Suppressor macrophage treated with lipopolysaccharide for 4 hours (primary cell): ENCODE data around the gene STK38L.
"Not testable (repeated sequence)": the region's sequence is repeated elsewhere in the genome, so short reads cannot be mapped to it uniquely, and the experiment has no call there.

Source experiments
- DNase-seq: peaks from one replicate; pipeline ENCODE4 v3.0.0-alpha.2; 2020

STK38L gene

DNA sequence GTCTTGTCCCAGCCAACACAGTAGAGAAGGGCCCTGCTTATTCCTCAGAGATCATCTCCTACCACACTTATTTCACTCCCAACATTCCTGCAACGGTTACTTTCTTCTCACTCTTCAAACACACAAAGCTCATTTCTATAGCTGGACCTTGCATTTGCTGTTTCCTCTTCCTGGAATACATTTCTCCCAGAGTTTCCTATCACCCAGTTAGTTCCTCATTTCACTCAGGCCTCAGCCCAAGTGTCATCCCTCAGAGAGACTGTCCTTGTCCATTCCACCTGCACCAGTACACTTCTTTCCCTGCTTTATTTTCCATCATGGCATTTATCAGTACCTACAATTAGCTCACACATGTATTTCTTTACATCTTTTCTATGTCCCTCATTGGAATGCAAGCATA is 14.7 kb upstream of the STK38L start:
- peak; percentile 62 for DNase-seq

DNA sequence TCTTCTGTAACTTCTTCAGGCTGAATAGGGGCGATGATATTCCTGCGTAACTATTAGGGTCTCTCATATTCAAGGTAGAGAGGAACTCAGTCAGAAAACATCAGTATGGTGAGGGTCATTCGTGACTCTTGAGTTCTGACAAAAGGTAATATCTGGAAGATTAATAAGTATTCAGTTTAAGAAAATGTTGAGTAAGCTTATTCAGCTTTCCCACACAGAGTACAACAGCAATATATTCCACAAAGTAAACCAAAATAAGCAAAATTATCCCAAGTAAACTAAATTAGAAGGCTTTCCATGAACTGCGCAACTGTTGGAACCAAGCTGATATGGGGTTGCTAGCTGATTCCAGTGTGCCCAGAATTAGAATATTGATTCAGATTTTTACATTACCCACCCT is 12.7 kb upstream of the STK38L start:
- DNase-seq = not testable (repeated sequence)

DNA sequence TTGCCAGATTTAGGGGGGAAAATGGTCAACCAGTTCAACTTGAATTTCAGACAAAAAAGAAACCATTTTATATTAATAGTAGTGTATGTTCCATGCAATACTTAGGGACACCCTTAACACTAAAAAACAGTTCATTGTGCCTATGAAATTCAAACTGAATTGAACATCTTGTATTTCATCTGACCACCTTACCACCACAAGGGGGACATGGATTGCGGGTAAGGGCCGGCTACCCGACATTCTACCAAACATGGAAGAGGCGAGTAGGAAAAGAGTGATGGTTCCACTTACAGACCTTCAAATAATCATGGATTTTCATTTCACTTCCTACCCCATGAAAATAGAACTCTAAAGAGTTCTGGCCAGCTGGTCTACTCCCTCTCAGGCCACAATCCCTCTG is 10.3 kb upstream of the STK38L start:
- DNase-seq = no peak

DNA sequence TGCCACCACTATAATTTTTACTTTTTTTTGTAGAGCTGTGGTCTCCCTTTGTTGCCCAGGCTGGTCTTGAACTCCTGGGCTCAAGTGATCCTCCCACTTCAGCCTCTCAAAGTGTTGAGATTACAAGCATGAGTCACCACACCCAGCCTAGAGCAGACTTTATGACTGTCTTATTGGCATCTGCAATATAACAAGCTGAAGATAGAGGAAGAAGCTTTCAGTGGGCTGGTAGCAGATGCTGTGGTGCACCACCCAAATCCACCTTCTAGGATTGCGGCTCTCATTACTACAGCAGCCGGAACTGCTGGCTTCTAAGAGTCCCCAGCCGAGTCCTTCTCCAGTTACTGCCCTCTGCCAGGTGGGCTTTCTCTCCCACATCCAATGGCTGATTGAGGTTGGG is 7.6 kb upstream of the STK38L start:
- DNase-seq = peak; percentile 78

DNA sequence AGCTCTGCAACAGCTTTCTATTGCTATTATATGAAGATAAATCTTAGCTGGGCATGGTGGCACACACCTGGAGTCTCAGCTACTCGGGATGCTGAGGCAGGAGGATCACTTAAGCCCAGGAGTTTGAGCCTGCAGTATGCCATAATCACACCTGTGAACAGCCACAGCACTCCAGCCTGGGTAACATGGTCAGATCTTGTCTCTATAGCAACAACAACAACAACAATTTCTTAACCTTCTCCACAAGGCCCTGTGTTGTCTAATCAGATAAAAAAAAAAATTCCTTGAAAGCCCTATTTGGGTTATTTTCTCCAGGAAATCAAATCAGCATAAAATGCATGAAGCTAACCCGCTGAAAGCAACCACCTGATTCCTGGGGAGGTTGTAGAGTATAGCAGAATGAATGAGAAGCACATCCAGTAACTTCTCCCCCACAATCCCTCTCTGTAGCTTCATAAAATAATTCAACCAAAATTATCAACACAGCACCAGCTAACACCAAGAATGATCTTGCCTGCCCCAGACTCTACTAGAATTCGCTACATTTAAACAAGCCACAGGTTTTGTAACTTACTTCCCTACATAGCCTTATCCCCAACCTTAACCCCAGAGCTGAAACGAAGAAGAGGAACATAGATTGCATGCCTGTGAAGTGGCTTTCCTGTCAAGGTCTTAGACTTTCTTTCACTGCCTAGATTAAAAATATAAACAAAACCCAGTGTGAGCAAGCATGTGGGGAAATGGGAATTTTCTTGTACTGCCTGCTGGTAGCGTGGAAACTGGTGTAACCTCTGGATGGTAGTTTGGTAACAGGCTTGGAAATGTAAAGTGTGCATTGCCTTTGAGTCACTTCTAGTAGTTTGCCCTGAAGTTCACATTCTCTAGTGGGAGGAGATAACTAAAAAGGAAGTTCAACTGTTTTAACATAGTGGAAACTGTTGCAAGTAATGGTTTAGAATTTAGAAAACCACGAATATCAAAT is 6.0 kb upstream of the STK38L start:
- DNase-seq = peak; percentile 92

DNA sequence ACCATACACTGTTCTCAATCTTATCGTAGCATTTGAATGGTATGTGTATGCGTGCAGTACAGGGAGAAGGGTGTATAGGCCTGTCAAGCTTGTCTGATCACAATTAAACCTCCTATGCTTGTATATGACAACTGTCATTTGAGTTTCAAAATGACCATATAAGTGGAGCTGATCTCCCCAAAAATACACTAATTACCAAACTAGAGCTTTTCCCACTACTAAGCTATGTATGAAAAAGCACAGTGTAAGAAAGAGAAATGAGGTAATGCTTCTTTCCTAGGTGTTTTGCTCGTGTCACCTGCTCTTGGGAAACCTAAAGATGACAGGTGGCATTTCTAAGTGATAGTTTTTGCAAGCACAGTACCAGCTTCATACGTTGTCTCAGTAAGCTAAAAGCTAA is 1.1 kb upstream of the STK38L start:
- DNase-seq = no peak

DNA sequence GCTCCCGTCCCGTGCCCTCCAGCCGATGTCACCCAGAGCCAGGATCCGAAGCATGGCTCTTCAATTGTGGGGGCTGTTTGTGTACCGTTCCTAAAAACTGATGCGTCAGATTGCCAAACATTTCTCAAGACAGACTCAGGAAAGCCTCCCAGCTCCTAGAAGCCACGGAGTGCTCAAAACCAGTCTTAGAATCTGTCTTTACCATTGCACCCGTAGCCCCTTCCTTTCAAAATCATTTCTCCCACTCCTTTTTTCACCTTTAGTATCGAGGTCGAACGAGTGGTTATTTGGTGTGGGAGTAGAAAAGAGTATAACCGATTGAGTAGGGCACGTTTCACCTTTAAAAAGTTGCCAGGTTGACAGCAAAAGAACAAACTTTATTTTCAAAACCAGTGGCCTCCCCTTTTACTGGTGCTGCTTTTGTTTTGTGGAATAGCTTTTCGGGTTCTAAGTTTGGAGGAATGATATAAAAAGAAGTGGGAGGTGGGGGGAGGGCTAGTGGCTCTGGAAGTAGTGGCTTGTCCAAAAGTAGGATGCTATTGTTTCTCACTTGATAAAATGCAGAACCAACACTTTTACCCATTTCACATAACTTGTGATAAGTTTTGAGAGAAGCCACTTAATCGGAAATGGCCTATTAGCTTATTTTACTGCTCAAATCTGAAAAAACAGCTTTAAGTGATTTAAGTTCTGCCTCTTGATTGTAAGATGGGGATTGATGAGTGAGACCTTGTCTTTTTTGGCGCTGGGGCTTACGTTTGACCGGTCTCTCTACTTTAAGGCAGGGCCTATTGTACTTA is 803 bp downstream of the STK38L start:
- peak; percentile 30 for DNase-seq

DNA sequence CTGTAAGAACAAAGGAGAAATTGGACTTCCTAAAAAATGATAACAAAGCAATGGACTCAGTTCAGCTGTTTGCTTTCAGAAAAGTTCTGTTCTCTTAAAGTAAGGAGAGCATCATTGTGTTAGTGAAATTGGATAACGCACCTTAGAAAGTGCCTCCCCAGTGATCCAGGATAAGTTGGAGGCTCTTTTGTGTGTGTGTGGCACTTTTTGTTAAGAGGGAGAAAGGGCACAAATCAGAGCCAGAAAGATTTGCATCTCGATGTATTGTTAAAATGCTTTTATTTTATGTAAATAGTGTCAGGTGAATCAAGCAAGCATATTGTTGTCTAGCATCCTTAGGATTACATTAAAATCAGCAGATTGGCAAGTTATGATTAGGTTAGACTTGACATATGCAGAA is 2.1 kb downstream of the STK38L start:
- DNase-seq = no peak

DNA sequence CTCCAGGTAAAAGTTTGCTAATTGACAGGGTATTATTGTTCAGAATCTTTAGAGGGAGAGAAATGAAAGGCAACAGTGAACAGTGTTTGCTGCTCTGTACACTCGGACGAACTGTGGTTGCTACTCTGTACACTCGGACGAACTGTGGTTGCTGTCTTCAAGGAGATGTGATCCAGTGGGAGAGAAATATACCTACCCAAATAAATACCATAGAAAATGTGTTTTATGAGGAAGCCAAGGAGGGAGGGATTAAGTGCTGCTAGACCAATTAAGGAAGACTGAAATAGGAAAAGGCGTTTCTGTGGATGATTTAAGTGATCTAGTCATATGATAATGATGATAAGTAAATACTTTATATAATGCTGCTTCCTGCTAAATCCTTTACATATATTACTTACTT is 2.7 kb downstream of the STK38L start:
- no peak for DNase-seq

DNA sequence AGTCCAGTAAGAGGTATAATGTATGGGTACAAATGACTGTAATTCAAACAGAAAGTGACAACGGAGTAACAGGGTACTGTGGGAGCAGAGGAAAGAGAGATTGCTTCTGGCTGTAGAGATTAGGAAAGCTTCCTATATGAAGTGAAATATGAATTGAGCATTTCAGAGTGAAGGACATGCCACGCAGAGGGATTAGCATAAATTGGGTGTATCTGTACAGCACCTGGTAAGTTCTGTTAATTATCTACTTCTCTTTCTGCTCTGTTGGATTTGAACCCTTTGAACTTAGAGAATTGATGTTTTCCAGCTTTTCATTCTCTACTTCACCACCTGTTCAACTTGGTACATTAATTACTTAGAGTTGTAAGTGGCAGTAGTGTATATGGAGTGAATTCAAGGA is 8.8 kb downstream of the STK38L start:
- DNase-seq = no peak

DNA sequence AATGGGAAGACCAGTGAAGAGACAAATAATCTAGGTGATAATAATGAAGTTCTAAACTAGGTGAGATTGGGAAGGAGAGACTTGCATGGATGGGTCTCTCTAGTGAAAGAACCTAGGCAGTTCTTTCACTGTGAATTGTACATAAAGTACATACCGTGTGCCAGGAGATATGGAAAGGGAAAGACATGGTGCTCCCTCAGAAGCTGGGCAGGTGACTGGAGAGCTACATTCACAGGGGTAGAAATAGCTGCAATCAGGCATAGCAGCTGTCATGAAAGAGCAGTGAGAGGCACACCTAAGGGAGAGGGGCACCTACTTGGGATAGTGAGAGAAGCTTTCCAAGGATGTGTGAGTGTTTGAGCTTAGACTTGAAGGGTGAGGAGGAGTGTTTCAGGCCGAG is 9.3 kb downstream of the STK38L start:
- no peak for DNase-seq

DNA sequence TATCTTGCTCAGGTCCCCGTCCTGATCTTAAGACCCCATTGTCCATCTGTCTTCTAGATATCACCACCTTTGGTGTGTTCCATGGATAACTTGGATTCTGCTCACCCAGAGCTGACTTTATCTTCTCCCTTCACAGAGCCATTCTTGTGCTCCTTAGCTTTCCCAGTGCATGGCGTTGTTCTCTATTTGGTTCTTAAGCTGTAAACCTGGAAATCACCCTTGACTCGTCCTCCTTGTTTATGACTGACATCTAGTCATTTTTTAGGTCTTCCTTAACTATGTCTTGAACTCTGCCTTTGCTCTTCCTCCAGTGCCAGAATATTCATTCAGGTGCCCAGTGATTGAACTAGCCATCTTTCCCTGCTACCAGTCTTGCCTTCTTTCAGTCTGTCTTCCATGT is 11.7 kb downstream of the STK38L start:
- peak; percentile 52 for DNase-seq

DNA sequence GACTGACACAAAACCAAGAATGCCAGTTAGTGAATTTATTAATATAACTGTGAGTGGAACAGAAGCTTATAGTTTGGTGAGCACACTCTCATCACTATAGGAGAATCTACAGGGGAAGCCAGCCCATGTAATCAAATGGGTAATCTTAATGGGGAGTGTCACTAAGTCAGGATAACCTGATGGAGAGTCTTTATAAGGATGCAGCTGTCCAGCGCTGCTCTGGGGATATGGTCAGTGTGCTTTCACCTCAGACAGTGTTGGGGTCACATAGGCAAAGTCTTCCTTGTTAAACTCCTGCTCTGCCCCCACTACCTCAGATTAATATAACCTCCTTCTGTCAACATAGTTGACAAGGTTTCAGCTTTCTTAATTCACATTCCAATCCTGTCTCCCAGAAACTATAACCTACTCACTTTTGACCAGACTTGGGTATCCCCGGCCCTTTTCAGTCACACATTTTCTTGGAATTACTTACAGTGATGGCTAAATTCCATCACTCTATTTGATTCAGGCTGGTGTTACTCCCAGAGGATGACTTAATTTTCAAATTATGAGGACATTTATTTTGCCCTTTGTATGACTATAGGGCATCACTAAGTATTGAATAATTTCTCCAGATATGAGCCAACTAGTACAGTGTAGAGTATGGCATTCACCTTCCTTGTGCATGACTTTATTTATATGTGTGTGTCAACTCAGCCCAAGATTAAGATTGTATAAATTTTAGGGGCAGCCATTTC is 13.2 kb downstream of the STK38L start:
- no peak for DNase-seq

DNA sequence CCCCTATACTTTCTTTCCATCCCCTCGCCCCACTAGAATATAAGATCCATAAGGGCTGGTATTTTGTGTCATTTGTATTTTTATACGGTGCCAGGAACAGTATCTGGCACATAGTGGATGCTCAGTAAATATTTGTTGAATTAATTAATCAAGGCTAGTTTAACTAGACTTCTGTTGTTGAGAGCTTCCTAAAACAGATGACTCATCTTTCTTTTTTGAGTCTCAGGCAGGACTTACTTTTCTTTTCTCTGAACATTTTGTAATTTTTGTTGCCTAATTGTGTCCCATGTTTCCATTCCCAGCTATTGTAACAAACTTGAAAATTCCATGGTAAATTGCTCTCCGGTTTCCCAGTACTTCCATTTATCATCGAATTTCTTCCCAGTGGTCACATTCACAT is 16.7 kb downstream of the STK38L start:
- DNase-seq = peak; percentile 51

DNA sequence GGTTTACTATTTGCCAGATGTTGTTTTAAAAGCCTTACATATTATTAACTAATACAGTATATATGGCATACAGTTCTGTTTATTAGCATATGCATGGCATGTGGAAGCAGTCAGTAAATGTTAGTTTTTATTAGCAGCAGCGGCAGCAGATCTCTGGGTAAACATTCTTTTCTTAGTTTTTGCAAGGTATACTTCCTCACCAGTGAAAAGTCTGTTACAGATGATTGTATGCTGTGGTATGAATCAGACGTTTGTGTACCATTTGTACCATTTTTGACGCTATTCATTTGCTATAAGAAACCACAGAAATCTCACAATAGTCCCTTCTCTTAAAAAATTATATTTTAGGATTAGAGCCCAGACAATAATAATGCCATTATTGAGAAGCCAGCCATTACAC is 17.8 kb downstream of the STK38L start:
- DNase-seq = no peak

DNA sequence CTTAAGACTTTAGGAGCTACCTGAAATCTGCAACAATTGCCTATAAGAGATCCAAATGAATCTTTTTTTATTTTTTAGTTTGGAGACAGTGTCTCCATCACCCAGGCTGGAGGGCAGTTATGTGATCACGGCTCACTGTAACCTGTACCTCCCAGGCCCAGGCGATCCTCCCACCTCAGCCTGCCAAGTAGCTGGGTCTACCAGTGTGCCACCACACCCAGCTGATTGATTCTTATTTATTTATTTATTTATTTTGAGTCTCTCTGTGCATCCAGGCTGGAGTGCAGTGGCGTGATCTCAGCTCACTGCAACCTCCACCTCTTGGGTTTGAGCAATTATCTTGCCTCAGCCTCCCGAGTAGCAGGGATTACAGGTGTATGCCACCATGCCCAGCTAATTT is 26.1 kb downstream of the STK38L start:
- DNase-seq = no peak

DNA sequence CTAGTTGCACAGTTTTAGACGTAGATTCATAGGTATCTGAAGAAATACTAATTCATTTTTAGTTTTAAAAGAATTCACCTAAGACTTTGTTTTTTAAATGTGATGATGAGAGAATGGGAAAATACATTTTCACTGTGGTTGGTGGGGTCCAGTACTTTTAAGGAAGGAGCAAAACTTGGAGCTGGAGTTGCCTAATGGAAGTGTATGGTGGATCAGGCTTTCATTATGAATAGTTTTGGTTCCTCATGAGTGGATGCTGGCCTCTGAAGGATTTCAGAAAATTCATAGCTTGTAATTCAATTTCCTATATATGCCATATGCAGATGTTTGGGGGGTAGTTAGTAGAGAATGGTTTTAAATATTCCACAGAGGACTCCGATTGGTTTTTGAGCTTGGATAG is 27.1 kb downstream of the STK38L start:
- DNase-seq = peak; percentile 53

DNA sequence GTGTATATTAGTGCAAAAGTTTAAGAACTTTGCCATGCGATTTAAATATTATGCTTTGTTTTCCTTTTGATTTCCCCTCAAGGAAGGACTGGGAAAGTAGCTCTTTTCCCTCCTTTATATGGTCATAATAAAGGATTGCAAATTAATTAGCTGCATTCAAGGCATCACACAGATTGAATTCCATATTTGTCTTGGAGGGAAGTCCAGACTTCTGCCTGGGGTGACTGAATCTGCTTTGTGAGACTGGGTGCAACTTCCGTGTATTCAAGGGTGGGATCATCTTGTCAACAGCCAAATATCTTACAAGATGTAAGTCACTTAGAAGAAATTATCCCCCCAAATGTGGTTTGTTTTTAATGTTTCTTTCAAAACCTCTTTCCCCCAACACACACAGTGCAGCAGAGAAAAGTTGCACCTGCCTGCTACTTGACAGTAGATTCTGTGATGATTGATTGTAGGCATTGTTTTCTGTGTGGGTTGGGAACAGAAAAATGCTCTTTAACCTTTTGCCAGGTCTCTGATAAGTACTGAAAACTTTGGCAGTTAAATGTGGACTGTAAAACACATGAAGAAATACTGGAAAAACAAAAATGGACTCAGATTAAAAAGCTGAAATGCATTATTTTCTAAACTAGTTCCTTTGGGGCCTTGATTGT is 28.4 kb downstream of the STK38L start:
- no peak for DNase-seq

DNA sequence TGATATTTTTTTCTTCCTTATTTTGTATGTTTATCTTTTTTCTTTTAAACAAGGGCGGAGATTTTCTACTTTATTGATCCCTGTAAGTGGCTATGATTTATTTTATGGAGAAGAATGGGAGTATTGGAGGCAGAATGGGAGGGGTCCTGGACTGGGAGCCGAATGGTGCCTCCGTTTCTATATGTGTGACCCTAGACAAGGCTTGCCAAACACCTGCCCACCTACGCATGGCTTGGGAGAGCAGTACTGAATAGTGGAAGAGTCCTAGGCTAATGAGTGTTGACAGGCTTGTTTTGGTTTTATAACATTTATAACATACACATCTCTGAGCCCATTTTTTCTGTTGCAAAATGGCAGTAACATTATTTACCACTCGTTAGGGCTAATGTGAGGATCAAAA is 29.0 kb downstream of the STK38L start:
- DNase-seq = no peak

DNA sequence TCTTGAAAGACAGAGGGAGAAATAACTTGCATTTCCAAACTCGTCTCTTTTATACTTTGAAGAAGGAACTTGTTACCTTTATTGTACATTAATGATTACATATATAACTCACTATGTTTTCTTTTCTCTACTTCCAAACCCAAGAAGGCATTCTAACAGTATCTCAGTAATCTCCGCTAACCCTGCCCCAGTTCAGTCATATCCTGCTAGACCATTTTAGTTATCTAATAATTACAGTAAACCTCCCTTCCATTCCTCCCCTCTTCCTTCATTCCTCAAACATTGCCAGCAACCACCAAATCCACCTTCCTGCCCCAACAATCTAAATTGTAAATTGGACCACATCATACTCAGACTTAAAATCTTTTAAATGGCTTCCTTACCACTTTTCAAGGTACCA is 30.6 kb downstream of the STK38L start:
- DNase-seq = no peak

DNA sequence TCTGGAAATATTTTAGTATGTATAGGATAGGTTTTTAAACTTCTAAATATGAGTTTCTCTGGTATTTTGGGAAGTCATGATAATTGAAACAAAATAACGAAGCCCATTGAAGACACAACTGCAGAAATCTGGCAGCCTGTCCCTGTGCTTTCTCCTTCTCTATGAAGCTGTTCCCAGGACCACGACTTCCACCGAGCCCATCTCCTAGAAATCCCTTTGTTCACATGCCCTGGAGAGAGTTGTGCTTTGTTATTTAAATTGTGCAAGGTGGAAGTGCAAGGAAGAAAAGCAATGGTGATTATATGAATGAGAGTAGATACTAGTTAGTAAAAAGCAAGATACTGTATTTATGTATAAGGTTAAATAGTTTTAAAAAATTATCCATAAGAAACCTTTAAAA is 32.2 kb downstream of the STK38L start:
- no peak for DNase-seq

DNA sequence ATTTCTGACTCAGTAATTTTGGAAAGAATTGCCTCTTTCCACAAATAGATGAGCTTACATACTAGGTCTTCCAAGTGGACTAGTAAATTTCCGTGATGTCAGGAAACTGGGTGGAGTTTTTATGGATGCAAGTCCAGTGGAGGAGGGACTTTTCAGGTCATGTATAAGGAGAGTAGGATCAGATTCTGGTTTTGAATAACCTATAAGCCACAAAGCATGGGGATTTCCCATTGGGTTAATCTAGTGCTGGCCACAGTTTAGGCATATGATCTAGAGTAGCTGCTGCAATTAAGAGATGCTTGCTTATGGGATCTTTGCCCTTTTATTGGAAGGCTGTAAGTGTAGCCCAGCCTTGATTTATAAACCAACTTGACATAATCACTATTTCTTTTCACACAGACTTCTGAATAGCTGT is 33.8 kb downstream of the STK38L start:
- DNase-seq = peak; percentile 73

DNA sequence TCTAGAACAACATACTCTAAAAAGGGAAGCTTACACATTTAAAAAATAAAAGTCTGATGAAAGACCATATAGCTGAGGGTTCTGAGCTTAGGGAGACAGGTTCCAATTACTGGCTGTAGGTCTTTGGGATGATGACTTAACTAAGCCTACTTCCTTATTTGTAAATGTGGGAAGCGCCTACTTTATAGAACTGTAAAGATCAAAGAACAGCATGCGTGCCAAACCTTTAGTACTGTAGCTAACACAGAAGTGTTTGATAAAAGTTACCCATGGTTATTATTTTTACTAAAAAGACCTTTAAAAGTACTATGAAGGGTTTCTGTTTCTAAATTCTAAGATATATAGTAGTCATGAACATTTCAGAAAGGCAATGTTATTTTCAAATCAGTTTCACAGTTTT is 35.7 kb downstream of the STK38L start:
- DNase-seq = peak; percentile 70
